NK-92 treated with Interleukin-12 subunit alpha and Interleukin-12 subunit beta, amount 100 ng/mL, for 24 hours (cell line): ENCODE data around the gene MPP1.

Source experiments
- DNase-seq: peaks from one replicate; lab custom pipeline; 2025; lab: John Stamatoyannopoulos, UW

MPP1 gene

DNA sequence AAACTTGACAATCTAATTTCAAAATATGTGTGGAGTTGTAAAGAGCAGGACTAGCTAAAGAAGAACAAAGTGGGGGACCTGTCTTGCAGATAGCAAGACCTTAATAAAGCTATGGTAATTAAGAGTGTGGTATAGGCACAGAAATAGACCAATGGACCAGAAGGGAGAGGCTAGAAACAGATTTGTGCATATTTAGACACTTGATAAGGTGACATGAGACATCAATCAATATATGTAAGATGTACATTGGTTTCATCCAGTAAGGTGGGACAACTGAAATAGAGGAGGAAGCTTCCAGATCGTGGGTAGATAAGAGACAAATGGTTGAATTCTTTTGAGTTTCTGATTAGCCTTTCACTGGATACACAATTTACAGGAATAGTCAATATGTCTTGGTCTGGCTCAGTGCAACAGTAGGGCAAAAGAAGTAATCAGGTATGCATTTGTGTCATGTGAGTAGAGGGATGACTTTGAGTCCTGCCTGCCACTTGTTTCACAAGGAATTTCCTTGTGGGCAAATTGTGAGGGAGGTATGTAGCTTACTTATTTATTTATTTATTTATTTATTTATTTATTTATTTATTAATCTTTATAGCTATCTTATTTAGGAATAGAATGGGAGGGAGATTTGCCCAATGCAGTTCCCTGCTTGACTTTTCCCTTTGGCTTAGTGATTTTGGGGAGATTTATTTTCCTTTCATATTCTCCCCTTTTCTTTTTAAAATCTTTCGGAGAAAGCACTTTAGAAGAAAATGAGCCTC, 7.2 kb upstream of the MPP1 start:
- DNase-seq, result no peak

DNA sequence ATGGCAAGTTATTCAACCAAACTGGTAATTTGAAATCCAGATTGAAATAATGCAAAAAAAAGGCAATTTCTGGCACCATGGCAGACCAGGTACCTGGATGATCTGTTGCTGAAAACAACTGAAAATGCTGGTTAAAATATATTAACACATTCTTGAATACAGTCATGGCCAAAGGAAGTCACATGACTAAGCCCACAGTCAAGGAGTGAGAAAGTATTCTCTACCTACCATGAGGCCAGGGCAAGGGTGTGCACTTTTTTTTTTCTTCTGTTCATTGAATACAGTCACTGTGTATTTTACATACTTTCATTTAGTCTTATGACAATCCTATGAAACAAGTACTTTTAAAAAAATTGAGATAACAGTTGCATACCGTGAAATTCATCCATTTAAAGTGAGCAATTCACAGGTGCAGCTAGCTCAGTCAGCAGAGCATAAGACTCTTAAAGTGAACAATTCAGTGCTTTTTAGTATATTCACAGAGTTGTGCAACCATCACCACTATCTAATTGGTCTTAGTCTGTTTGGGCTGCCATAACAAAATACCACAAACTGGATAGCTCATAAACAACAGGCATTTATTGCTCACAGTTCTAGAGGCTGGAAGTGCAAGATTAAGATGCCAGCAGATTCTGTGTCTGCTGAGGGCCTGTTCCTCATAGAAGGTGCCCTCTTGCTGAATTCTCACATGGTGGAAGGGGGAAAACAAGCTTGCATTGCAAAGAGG, 4.8 kb upstream of the MPP1 start:
- no peak for DNase-seq

DNA sequence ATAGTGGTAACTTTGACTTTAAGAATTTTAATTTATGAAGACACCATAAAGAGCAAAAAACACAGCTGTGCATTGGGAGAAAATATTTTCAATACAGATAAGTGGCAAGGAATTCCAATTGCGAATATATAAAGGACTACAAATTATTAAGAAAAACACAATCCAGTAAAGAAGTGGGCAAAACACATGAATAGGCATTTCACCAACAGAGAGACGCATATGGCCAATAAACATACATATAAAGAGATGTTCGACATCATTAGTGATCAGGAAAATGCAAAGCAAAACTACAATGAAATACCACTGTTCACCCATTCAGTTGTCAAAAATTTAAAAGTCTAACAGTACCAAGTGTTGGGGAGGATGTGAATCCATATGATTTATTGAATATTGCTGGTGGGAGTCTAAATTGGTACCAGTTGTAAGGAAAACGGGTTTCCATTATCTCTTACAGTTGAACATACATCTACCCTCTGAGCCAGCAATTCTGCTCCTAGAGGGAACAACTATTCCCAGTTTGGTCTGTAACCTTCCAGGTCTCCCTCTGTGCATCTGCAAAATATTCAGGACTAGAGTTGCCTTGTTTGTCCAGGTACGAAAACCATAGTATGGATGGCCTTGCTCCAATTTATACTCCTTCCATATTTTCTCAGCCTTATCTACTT, 1.7 kb upstream of the MPP1 start:
- DNase-seq, result no peak

DNA sequence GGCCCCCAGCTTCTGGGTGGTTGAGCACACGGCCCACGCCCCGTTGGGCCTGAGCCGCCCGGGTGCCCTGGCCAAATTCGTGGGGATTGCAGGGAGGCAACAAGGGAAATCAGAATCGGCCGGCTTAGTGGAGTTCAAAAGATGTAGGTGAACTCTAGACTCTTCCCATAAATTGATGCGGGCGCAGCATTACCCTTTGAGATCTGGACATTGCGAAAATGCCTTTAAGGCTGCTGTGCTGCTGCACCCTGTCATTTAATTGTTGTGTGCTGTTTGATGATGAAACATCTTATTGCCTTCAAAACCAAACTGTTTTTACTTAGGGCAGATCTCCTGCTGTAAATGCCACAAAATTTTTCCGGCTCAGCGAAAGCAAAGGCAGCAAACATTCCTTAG, 409 bp upstream of the MPP1 start:
- DNase-seq, result no peak

DNA sequence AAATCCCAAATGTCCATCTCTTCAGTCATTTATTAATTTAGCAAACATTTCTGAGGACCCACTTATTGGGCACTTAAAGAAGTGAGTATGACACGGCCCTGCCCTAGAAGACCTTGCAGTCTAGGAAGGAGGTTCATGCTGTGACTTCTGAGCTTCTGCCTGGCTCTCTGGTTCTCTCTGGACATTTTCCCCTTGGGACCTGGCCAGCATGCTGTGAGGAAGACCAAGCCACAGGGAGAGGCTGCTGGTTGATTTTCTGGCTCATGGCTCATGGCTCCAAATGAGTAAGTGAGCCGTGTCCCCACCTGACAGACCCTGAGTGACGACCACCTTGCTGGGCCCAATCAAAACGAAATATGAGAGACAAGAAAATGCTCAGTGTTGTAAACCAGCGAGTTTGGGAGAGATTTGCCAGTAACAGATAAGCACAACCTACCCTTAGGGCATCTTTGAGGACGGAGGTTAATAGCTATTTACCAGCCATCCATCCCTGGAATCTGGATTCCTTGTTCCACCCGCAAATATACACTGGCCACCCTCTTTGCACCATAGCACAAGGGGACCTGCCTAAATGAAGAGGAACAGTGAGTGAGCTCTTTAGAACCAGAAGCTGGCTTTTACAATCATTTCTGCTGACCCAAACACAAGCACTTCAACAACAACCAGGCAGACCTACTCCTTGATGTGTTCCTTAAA, 876 bp downstream of the MPP1 start:
- DNase-seq, result no peak

DNA sequence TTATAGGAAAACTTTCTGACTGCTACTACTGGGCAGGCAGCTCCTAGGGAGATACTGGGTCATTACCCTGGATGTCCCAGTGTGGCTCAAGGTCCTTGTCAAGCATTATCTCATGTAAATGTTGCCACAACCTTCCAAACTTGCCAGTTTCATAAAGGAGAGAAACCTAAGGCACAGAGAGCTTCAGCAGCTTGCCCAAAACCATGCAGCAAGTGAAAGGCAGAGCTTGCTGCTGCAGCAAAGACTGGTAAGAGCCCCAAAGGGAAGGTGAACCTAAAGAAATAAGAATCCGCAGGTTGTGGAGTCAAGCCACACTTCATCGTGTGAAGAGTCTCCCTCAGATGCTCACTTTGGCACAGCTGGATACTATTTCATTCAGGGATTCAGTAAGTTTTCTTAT, 2.3 kb downstream of the MPP1 start:
- DNase-seq, result no peak

DNA sequence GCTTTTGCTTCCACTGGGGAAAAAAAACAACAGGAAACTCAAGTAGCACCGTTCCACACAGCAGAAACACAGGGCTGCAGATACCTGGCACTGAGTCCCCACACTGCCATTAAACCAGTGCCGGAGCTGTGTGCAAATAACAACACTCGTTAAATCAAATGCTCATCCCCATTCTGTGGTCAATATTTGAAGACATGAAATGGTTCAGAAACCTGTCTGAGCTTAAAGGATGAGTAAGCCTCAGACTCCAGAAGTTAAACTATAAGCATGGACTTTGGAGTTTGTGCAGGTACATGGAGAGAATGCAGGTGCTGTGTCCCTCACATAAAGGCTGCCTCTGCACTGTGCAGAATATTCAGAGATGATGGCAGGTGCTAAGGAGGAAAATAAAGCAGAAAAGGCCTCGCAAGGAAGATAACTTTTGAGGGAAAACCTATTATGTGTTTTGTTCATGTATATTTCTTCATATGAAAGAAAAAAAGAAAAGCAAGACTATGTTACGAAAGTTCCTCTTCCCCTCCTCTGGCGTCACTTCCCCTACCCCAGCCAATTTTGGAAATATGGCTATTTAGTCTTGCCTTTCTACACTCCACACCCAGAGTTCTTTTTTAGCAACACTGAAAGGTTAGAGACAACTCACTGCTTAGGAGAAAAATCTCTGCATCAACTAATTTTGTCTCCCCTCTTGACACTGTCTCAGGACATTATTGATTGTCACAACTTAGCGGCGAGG, 4.6 kb downstream of the MPP1 start:
- DNase-seq, result no peak

DNA sequence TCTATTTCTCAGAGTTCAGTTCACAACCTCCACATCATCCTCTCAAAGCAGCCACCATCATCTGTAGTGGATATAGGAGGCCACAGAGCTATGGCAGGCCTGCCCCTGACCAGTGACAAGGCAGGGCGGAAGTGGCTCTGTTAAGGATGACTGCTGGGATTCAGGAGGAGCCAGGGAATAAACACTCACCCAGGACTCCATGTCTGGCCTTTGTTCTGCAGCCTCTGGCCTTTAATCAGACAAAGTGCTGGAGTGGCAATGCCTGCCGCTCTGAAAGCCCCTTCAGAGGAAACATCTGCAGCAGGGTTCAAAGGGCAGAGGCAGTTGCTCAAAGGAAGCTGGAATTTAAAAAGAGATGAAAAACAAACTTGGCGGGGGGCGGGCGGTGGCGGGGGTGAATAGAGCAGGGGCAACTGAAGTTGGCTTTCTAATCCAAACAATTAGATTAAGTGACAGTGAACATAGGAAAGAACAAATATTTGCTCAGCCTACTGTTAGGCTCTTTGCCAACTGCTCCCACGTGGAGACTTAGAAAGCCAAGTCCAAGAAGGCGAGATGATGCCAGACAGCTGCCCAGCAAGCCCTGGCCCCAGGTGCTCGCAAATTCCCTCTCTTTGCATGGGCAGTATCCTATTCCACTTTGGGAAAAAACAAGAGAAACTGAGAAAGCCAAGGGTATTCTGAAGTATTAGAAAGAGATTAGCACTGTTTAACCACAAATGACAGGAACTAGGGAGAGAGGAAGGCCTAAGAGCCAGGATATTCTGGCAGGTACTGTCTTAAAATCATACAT, 5.5 kb downstream of the MPP1 start:
- DNase-seq, result no peak

DNA sequence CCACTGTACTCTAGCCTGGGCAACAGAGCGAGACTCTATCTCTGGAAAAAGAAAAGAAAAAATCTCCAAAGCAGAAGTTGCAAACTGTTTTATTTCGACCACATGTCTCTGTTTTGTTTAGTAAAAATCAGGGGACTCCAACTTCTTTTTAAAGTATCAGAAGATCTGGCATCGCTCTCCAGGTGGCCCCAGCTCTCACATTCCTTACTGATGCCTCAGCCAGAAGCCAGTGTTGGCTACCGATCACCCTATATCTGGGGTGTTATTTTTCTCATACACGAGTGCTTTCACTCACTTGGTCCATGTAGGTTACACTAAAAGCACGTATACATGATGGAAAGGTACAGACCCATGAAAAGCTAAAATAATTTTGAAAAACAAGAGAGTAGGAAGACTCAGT, 8.3 kb downstream of the MPP1 start:
- no peak for DNase-seq

DNA sequence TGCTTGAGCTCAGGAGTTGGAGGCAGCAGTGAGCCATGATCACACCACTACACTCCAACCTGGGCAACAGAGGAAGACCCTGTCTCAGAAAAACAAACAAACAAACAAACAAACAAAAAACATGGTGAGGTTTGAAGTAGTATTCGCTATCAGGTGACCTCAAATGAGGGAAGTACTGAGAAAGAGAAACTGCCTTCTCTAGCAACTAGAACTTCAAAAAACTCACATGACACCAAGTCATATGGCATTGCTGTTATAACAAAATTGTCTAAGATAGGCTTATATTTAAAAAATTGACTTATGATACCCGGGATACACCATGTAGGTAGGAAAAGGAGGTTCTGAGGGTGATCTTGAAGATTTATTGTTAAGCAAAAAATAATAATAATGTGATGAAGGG, 10.3 kb downstream of the MPP1 start:
- DNase-seq, result no peak

DNA sequence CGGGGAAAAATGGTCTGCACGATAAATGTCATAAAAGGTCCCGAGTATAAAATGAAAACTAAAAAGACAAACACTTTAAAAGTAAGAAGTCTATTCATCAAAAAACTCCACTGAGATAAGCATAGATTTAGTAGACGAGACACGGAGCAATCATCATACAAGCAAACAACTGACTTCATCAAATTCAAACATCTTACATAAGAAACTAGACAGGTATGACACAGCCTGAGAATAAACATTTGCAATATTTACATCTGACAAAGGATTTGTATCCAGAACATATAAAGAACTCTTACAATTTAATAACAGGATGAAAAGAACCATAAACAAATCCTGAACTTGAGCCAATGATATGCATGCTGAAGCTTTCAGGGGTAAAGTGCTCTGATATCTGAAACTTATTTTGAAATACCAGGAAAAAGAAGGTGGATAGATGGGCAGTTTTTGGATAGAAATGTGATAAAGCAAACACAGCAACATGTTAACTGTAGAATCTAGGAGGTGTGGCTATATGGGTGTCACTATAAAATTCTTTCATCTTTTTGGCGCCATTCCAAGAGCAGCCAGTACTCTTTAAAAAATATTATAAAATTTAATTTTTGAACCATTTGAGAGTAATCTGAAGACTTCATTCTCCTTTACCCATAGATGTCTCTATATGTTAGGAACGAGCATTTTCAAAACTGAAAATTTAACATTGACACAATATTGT, 12.0 kb downstream of the MPP1 start:
- DNase-seq, result no peak

DNA sequence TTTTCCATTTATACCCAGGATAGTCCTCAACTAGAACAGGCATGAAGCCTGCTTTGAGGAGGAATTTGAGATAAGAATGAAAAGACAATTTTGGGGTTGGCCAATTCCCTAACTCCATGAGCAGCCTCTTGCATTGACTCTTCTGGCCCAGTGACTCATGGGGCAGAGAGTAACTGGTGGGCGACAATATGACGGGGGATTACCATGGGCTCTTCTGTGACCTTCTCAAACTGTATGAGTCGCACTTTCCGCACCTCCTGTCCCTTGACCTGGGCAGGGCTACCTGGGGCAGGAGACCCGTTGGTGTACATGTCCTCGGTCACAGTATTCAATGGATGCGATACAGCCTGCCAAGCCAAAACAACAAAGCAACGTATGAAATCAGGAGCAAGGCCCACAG, 13.3 kb downstream of the MPP1 start:
- DNase-seq, result no peak

DNA sequence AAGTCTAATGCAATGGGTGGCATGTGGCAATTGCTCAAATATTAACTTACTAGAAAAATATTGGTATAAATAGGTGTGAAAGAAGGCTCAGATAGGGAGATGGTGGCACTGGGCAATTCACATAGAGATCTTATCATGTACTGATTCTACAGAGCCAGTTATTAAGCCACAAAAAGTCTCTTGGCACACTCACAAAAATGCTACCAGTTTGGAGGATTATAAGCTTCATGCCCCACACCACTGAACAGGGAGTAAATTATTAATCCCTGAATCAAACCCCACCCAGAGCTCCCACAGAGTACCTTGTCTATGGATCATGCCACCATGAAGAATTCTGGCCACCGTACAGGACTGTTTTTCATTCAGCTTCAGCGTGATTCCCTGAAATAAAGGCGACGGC, 13.8 kb downstream of the MPP1 start:
- no peak for DNase-seq

DNA sequence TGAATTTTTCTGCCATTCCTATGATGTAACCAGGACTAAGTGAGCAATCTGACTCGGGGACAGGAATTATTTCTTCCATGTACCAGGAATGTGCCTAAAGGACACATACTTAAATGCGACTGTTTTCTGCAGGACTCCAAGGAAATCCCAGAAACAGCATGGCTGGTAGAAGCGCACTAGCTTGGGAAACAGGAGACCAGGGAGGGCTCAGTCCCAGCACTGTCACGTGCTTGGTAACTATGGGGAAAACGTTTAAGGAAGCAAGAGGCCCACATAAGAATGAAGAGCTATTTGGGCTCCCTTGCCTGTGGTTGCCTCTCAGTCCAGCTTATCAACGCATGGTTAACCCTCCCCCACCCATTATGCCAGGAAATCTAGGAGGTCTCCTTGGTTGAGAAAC, 19.6 kb downstream of the MPP1 start:
- DNase-seq, result no peak

DNA sequence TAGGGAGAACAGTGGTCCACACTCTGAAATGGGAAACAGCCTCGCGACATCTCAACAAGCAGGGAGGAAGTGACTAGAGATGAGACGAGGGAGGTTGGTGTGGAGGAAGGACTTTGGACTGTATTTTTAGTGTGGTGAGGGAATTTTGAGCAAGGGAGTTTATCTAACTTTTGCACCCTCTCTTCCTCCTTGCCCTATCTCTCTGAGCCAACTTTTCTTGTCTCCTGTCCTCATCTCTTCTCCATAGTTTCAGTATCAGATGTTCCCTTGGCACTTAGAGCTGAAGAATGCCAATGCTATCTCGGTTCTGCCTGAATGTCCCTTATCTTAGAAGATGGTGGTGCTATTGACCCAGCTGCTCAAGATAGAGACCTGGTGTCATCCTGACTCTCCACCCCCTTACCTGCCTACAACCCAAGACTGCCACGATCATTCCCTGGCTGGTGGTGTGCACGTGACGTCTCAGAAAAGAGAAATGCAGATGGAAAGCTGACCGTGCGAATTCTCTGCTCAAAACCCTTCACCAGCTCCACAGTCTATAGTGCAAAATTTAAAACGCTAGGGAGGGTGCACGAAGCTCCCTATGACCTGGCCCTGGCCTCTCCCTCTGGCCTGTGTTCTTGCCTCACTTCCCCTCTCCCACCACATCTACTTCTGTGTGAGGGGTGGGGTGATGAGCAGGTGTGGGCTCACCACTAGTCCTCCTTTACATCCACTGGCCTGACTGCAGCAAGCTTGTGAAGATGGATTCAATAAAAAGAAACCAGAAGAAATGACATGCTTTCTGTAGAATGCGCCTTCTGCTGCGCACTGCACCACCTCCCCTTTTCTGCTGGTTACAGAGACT, 20.9 kb downstream of the MPP1 start:
- no peak for DNase-seq

DNA sequence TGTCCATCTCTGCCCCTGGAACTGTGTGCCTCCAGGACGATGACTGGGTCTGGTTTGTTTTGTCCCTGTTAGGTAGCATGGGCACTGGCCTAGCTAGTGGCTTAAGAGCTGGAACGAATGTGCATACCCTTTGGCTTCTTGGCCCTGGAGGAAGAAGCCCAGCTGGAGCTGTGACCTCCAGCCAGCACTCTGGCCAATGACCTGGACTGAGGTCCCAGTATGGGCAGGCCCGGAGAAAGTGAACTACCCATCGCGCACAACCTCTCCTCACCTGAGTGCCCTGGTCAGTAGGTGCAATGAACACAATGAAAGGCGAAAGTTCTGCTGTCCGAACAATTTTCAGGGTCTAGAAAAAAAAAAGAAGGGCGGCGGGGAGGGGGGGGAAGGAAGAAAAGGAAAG, 24.3 kb downstream of the MPP1 start:
- no peak for DNase-seq

DNA sequence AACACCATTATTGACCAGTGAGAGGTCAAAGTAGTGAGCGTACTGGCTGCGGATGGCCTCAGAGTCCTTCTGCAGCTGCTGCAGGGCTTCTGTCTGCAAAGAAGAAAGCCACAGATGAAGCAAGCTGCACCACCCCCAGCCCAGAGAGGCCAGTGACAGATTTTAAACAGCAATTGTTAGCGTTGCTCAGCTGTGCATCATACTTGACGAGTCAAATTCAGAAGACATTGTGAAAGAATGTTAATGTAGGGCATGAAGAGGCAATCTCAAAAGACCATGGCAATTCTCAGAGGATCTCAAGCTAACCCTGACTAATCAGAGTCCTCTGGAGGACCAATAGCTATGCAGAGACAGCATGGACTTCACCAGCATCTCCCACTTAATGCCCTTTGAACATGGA, 26.0 kb downstream of the MPP1 start:
- no peak for DNase-seq

DNA sequence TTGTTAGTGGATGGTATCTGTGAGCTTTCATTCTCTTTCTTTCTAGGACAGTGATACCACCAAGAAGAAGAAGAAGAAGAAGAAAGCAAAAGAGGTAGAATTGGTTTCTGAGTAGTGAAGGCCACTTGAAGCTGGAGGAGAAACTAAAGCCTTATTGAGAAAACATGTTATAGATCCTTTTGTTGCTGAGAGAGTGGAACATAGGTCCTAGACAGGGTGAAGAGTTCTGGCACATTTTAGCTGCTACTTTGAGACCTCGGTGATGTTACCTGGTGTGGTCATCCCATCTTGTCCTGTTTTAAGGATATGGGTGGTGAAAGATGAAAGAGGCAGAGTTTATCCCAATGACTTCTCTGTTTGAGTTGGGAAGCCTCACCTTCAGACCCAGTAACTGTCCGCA, 28.5 kb downstream of the MPP1 start:
- DNase-seq, result no peak
